K562 (cell line): ENCODE data around the gene TREM1. TPM values are rescaled to one million over a fixed set of nuclear protein-coding genes. Genes with fewer than 3 reads are reported as not detected.

Experiments used
- CTCF ChIP-seq, 3 experiments: IDR thresholded peaks in 2 of 3; conservative IDR thresholded peaks in 1 of 3; 2 replicates each; pipeline ENCODE4 v1.5.1; 2011 to 2012; ENCODE audit warnings: low read length in 3 of 3, mild to moderate bottlenecking in 3 of 3, control low read depth in 2 of 3, improper control_type of control experiment in 1 of 3, inconsistent platforms in 1 of 3, low read depth in 1 of 3, mixed read lengths in 1 of 3, moderate library complexity in 1 of 3; ENCODE audit not compliant: insufficient read depth in 2 of 3
- ETV6 ChIP-seq, 3 experiments: fragments of 150-350 bp in 1 of 3; sonication (generic) in 1 of 3; formaldehyde crosslinking in 1 of 3; IDR thresholded peaks; 2 replicates each; pipeline versions ENCODE4 v1.6.1 to v1.8.0; 2014 to 2022; ENCODE audit warnings: borderline replicate concordance in 2 of 3, low read depth in 2 of 3, antibody characterized with exemption in 1 of 3, low read length in 1 of 3, mild to moderate bottlenecking in 1 of 3, missing genetic modification reagents in 1 of 3
- HNRNPUL1 ChIP-seq: fragments of 200-400 bp; formaldehyde crosslinking; IDR thresholded peaks from 2 replicates; pipeline ENCODE4 v1.6.1; 2017; ENCODE audit warnings: low read length
- KLF10 ChIP-seq: fragments of 250-450 bp; sonication (Bioruptor Pico); IDR thresholded peaks from 2 replicates; pipeline ENCODE4 v1.6.1; 2021; ENCODE audit warnings: matching md5 sums
- MGA ChIP-seq: fragments of 450-650 bp; IDR thresholded peaks from 2 replicates; pipeline ENCODE4 v1.6.1; 2016; ENCODE audit warnings: mild to moderate bottlenecking, moderate library complexity
- NCOR1 ChIP-seq: fragments of 450-650 bp; IDR thresholded peaks from 2 replicates; pipeline ENCODE4 v1.6.1; 2016; ENCODE audit warnings: mild to moderate bottlenecking, moderate library complexity
- SOX6 ChIP-seq: fragments of 450-650 bp; IDR thresholded peaks from 2 replicates; pipeline ENCODE4 v1.6.1; 2014; ENCODE audit warnings: mild to moderate bottlenecking
- STAG1 ChIP-seq: sonication (generic); formaldehyde crosslinking; IDR thresholded peaks from 2 replicates; pipeline ENCODE4 v1.5.0; 2020; ENCODE audit warnings: missing genetic modification reagents, borderline replicate concordance
- TAF15 ChIP-seq: fragments of 200-400 bp; formaldehyde crosslinking; IDR thresholded peaks from 2 replicates; pipeline ENCODE4 v1.6.1; 2017; ENCODE audit warnings: mild to moderate bottlenecking, low read depth, low read length, moderate library complexity
- ZBTB26 ChIP-seq: fragments of 450-650 bp; formaldehyde crosslinking; IDR thresholded peaks from 2 replicates; pipeline ENCODE4 v1.4.0; 2022; ENCODE audit warnings: missing genetic modification characterization
- polyA plus RNA-seq, 8 experiments: library from polyadenylated mRNA; depleted of rRNA in 4 of 8; stranded (reverse) in 5 of 8; unstranded in 3 of 8; fragments of >200 nt; fragmentation: Nextera tagmentation in 2 of 8; fragmentation: Illumina TruSeq in 1 of 8; extraction: Ambion mirVana in 2 of 8; extraction: Trizol in 1 of 8; gene quantifications; 2 replicates each; pipeline versions ENCODE4 v1.2.1 to v1.2.3, GENCODE V29; 2011 to 2014; ENCODE audit warnings: inconsistent platforms in 1 of 8, missing spikeins in 1 of 8
- total RNA-seq, 7 experiments: library from RNA; depleted of rRNA in 6 of 7; stranded (reverse); fragments of >200 nt in 6 of 7; fragmentation: Illumina TruSeq in 2 of 7; extraction: Trizol in 2 of 7; gene quantifications; 2 replicates each; pipeline versions ENCODE4 v1.2.1 to v1.2.3, GENCODE V29; 2011 to 2021; ENCODE audit warnings: low replicate concordance in 1 of 7

TREM1 gene
- total and polyA plus RNA-seq, 9 of the 15 experiments (the other 6 are each of a cell fraction or from before 2014, with no cell fraction given): not detected

GRCh38 chr6:41325446-41326066, 39.1 kb upstream of the TREM1 start (continued):
- TF ChIP-seq ZBTB26 (CRISPR knock-in tag): no peak
- TF ChIP-seq HNRNPUL1: no peak
- no peak for TF ChIP-seq CTCF (IDR thresholded peaks at IDR 0.05 in 2 of 3, conservative IDR thresholded peaks at IDR 0.05 in 1 of 3; ENCODE audit: insufficient read depth in 2 of 3, low read depth in 1 of 3, low read length in 3 of 3)
- TF ChIP-seq NCOR1: peak; percentile 77
- no peak for TF ChIP-seq STAG1
- peak; percentile 14; the same call in 1 of the 2 replicates for TF ChIP-seq MGA
- TF ChIP-seq ETV6 (IDR thresholded peaks at IDR 0.05; ENCODE audit: borderline replicate concordance in 1 of 2, low read depth in 2 of 2, low read length in 1 of 2): peak in 1 of 2 experiments; percentile 80; a peak in 1 of 4 replicates
- no peak for TF ChIP-seq ETV6 (CRISPR knock-in tag; IDR thresholded peaks at IDR 0.05; ENCODE audit: borderline replicate concordance)
- TF ChIP-seq TAF15: no peak
- peak; percentile 89 for TF ChIP-seq SOX6
- TF ChIP-seq KLF10 (CRISPR knock-in tag): no peak
